A172 (cell line): ENCODE measurements around the gene PLCB1. TPM values are rescaled to one million over a fixed set of nuclear protein-coding genes. Genes with fewer than 3 reads are reported as not detected.
A peak's percentile ranks its signal among the peaks of the same experiment; 100 is the strongest.
"Not testable (repeated sequence)": the region's sequence is repeated elsewhere in the genome, so short reads cannot be mapped to it uniquely, and the experiment has no call there.

Experiments
- DNase-seq: peaks from one replicate; pipeline ENCODE4 v3.0.0-alpha.2; 2015; ENCODE audit warnings: low spot score
- total RNA-seq: library from RNA; depleted of rRNA; stranded (reverse); fragments of >200 nt; shearing (Covaris generic); gene quantifications from 2 replicates; pipeline ENCODE4 v1.2.3, GENCODE V29; 2014

Gene PLCB1
- total RNA-seq, 1 experiment from 2014 or later, result 0.43 TPM

DNA sequence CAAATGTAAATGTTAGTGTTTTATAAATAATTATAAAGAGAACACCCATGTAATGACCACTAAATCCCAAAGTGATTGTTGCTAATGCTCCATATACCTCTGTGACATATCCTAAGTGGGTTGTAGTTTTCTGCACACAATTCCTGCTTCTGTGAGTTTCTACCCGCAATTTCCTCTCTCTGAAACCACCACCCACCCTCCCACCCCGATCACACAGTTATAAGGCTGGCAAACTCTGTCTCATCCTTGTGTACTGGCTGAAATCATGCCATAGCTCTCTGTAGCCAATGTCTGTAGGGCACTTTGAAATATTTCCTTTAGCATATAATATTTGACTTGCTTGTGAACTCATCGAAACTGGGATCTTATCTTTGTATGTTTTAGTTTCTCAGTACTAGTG lies 236.6 kb downstream of the PLCB1 start:
- no peak for DNase-seq

DNA sequence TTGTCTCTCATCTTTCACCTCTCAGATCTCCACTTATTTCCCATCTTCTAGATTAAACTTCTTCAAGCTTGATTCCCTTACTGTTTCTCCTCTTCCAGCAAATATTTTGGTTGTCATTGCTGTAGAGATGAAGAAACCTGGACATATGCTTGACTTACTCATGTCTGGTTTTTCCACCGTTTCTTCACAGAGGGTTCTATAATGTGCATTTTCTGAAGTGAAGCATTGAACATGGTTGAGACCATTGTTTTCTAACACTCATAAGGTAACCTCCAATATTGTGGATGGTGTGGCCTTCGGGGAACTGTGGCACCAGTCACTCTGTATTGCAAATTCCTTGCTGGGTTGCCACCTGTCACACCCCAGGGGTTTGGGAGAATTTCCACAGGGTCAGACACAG lies 237.2 kb downstream of the PLCB1 start:
- DNase-seq, result no peak

DNA sequence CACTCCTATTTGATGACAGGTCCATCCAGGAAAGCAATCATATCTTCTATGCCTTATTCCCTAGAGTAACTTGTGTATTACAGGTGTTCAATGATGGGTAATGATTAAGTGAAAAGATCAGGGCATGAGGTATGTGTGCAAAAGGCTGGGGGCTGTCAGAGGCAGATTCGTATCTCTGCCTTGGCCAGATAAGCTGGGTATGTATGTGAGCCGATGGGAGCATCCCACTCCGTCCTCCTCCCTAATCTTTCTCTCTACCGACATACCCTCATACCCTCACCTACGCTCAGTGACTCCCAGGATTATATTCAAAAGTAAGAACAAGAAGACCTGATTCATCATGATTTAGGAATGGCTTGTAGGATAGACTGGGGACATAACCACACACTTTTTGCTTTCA lies 238.7 kb downstream of the PLCB1 start:
- DNase-seq, result no peak

DNA sequence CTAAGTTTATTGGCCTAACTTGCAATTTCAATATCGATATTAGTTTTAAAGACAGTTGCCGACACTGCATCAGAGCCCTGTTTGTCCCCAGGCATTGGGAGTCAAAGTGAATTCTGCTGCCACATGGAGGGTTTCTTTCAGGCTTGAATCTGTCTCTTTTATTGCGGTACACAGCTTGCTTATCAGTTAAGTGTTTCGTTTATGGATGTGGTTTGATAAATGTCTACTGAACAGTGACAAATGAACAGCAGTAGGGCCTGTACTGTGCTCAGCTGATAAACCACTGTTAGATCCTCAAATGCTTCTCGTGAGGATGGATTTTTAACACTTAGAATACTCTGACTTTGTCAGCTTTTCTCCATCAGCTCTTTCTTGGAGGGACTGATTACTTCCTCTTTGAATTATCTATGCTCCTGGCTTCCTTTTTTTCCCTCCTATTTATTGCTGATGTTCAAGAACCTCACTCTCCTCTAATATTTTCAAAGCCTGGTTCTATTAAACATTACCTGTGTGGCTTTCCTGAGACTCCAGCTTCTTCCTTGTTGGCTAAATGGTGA lies 240.8 kb downstream of the PLCB1 start:
- no peak for DNase-seq

DNA sequence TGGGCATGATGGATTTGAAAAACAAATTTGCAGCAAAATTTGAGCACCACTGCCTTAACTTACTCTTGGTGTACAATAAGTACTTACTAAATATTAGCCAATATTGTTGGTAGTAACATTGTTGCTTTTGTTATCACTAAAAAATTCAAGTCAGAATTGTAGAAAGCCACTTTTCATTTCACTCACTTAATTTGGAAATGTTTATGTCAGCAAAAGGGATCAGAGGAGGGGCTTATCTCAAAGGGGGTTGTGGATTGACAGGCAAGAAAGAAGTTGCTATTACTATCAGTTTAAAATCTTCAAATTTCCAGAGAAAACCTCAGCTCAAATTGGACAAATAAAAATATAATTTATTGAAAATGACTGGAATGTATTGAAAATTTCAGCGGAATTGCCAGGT lies 241.5 kb downstream of the PLCB1 start:
- DNase-seq, result no peak

DNA sequence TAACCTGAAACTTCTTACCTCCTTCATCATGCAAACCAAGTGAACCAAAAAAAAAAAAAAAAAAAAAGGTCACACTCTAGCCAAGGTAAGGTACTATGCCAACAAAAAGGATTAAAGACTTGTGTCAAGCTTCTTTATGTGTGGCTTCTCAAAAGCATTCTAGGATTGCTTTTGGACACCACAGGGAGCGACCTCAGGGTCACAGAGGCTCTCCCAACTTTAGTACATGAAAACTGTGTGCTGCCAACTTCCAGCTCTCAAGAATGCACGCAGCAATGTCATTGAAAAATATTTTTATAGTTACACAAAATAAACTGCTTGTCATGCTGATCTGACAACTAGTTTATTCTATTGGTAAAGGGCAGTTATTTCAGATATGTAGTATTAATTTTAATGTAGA lies 243.8 kb downstream of the PLCB1 start:
- DNase-seq, result no peak

DNA sequence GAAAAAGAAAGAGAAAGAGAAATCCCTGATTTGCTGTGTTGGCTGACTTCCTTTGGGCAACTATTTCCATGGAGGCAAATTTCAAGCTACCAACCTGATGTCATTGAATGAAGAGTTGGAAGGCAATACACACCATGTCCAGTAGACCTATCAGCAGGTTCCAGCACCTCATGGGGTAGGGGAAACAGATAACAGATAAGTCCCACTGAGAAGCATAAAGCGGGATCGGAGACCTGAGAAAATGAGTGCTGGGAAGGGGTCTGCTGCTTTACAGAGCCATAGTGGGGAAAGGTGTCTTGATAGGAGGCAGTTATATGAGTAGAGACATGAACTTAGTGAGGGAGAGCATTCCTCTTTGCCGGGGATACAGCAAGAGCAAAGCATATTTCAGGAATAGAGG lies 244.9 kb downstream of the PLCB1 start:
- no peak for DNase-seq

DNA sequence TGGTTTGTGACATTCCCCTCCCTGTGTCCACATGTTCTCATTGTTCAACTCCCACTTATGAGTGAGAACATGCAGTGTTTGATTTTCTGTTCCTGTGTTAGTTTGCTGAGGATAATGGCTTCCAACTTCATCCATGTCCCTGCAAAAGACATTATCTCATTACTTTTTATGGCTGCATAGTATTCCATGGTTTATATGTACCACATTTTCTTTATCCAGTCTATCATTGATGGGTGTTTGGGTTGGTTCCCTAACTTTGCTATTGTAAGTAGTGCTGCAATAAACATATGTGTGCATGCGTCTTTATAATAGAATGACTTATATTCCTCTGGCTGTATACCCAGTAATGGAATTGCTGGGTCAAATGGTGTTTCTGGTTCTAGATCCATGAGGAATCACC lies 247.1 kb downstream of the PLCB1 start:
- DNase-seq, result not testable (repeated sequence)

DNA sequence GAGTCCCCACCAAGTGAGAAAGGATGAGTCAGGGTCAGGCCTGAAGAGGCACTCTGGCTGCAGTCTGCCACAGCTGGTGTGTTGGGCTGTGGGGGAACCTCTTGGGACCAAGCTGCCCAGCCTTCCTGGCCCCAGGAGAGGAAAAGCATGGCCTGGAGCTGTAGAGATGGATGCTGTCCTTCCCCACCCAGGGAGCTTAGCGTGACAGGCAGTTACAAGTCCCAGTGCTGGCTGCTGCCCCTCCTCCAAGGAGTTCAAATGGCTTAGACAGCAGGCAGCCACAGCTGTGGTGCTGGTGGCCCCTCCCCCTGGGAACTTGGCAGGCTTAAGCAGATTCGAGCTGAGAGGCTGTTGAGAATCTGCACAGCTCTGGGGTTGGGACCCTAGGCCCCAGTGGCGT lies 253.2 kb downstream of the PLCB1 start:
- DNase-seq, result no peak

DNA sequence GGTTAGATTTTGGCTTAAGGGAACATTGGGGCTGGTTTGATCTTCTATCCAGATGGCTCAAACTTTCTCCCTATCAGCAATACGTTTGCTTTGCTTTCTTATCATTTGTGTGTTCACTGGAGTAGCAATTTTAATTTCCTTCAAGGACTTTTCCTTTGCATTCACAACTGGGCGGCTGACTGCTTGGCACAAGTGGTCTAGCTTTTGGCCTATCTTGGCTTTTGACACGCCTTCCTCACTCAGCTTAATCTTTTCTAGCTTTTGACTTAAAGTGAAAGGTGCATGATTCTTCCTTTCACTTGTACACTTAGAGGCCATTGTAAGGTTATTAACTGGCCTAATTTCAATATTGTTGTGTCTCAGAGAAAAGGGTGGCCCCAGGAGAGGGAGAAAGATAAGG lies 254.9 kb downstream of the PLCB1 start:
- no peak for DNase-seq

DNA sequence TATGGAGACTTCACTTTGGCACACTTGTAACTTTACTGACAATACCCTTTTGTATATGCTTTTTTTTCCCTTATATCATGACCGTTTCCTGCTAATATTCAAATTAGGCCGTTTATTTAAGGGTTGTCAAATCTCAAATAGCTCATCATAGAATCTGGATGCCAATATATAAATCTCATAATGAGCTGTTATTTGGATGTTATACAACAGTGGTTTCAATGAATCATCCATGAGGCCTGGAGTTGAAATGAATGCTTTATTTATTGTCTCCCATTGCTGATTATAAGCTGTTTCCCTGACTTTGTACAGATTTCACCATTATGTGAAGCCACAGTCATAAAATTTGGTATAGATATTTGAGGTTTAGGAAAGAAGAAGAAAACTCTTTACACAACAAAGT lies 256.1 kb downstream of the PLCB1 start:
- no peak for DNase-seq

DNA sequence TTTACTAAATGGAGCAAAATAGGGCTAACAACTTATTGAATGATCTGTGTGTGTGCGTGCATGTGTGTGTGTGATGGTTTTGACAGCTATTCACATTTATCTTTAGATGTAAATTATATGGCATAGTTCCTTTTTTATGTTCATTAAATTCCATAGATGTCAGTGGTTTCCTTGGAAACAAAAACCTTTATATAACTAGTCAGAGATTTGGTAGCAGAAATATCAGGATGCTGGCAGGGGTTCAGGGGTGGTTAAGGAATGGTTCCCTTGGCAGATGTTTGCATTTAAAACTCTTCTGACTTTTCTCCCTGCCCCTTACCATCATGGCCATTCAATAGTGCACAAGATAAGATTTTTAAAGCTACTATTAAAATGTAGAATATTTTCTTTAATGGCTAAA lies 256.6 kb downstream of the PLCB1 start:
- DNase-seq, result no peak

DNA sequence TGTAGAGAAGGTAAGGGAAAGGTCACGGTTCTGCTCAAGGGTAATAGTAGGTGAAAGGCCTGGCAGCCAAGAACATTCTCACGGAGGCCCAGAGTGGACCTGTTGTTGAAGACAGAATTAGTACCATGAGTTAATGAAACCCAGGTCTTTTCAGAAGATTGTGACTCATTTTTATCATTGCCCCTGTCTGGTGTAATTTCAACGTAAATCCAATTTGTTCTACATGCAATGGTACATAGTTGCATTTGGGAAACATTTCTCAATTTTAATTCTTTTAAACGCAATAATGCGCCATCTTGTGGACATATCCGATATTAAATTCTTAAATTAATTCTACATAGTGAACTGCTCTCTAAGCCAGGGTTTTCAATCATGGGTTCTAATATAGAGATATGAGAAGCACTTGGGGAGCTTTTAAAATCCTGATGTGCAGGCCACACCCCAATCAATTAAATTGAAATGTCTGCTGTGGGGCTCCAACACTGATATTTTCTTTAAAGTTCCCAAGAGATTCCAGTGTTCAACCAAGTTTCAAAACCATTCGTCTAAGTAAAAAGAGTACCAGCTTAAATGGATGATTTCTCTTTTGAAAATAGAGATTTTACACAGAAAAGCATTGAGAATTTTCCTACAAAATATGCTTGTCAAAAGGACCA lies 257.4 kb downstream of the PLCB1 start:
- DNase-seq, result peak; percentile 15

DNA sequence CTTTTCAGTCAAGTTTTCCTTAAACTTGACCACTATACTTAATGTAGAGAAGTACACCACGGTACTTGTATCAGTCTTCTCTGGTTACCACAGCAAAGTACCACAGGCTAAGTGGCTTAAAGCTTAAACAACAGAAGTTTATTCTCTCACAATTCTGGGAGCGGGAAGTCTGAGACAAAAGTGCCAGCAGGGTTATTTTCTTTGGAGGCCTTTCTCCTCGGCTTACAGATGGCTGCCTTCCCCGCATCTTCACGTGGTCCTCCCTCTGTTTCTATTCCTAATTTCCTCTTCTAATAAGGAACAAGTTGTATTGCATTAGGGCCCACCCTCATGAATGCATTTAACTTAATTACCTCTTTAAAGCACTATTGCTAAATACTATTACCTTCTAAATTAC lies 258.0 kb downstream of the PLCB1 start:
- no peak for DNase-seq

DNA sequence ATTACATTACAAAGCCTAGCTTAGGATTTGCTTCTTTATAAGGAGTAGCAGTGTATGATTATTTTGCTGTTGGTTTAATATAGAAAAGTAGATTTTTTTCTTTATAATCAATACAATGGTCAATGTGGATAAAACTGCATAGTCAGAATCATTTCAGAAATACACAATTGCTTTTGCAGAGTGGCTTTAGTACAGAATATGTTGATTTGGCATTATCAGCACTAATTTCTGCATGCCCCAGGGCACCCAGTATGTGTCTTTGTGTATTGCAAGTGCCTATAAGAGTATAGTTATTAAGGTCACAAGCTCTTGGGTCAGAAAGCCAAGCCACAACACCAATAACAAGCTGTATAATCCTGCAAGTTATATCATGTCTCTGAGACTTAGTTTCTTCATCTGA lies 258.4 kb downstream of the PLCB1 start:
- no peak for DNase-seq

DNA sequence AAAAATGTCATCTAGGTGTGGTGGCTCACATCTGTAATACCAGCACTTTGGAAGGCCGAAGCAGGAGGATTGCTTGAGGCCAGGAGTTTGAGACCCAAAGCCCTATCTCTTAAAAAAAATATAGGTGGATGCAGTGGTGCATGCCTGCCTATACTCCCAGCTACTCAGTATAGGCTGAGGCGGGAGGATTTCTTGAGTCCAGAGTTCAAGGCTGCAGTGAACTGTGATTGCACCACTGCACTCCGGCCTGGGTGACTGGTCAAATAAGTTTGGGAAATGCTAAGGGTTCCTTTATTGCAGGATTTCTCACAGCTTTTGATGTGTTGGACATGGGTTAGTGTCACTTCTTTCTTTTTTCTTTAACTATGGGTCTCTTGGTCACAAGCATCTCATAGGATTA lies 261.3 kb downstream of the PLCB1 start:
- DNase-seq, result no peak

DNA sequence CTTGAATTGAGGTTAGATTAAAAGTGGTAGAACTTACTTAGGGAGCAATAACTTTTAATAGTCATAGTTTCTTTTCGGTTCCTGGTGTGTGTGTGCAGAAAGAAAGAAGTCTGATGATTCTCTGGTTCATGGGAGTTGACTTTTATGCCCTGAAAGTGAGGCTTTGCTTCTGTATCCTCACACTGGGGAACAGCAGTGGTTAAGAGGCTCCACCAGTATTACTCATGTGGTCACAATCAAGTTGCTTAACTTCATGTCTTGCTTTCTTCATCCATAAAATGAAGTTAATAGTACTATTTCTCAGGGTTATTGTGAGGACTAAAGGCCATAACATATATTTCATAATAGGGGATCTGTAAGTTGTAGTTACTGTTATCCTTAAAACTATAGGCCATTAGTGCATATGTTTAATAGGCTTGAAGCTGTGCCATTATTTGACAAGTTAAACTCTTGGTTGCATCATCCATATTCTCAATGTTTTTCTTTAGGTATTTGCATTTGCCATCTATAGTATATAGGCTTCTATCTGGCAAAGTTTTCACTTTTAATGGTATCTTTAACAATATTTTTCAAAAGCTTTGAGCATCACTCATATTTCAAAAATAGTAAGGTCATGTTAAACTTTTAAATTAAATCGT lies 262.4 kb downstream of the PLCB1 start:
- no peak for DNase-seq

DNA sequence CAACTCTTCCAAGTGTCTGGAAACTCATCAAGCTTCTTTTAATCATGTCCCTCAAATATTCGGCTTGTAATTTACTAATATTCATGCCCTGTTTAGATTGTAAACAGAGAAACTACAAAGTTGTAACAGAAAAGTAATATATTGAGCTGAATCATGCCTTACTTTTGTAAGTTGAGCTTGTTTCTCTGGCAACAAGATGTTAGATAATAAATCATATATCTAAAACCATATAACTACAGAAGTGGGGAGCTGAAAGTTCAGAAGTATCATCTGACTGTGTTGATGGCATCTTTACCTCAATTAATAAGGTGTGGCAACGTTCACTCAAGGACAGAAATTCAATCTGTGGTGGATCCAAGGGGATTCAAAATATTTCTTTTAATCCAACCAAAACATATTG lies 263.9 kb downstream of the PLCB1 start:
- DNase-seq, result no peak

DNA sequence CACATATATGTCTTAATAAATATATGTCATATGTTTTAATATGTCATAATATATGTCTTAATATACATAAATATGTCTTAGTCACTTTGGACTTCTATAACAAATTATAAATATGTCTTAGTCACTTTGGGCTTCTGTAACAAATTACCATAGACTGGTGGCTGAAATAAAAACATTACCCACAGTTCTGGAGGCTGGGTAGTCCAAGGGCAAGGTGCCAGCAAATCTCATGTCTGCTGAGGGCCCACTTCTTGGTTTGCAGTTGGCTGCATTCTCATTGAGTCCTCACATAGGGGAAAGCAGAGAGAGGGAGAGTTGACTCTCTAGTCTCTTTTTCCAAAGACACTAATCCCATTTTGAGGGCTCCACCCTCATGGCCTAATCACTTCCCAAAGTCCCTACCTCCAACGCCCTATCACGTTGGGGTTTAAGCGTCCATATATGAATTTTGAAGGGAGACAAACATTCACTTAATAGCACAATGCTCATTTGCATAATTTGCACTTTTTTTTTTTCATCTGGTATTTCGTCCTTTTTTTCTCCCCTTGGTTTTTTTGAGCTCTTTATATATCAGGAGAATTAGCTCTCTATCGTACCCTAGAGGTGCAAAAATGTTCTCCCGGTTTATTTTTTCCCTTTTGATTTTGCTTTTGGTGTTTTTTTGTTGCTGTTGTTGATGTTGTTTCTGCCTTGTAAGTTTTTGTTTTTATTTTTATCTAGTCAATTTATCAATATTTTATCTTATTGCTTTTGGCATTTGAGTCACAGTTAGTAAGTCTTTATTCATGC lies 266.4 kb downstream of the PLCB1 start:
- DNase-seq, result no peak

DNA sequence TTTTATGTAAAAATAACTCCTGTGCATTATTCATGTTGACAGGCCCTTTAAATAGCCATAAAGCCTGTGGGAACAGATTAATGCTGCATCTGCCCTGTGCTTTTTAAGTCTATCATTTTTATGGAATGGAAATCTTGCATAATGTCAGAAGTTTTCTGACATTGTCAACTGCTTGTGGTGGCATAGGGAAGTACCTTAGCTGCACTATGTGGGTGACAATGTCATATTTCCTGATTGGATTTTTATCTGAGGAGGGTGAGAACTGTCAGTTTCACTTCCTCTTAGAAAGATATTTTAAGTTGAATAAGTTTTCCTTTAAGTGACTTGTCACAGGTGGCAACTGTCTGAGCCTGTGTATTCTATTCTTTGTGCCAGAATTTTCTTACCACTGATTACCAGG lies 267.9 kb downstream of the PLCB1 start:
- DNase-seq, result no peak

DNA sequence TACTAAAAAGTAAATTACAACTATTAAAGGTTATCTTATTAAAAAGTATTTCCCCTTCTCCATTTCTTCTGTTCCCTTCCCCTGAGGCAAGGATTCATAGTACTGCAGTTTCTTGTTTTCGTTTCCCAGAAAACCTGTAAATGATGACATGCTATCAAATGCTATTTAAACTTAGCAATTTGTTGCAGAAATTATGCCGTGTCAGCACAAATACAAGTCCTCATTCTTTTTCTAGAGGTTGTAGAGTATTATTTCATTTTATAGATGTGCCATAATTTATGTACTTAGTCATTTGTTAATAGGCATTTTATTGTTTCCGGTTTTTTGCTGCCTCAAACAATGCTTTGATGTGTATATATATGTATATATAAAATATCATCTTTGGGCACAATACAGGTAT lies 268.4 kb downstream of the PLCB1 start:
- DNase-seq, result no peak

DNA sequence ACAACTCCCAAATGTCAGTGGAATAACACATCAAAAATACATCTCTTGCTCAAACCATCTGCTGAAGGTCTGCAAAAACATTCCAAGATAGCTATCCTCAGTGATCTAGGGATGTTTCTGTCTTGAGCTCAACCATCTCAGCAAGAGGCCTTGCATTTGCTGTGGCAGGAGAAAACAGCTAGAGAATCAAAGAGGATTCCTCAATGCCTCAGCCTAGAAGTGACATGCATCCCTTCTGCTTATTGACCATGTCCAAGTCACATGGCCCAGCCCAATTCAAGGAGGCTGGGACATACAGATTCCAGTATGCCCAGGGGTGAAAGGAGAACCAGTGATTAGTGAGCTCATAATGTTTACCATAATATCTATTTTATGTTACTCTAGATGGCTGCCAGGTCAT lies 269.5 kb downstream of the PLCB1 start:
- DNase-seq, result no peak

DNA sequence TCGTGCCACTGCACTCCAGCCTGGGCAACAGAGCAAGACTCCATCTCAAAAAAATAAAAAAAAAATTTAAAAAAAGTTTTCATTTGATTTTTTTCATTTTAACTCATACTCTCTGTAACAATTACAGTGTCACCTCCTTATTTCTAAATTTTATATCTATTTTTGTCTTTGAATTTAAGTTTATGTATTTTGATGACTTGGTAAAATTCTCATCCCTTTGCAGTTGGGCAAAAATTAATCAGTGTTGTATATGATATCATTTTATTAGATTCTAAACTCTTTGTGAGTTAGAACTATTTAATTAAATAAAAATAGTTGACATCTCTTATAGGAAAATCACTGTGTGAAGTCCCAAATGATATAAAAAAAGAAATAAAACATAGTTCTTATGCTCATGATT lies 270.7 kb downstream of the PLCB1 start:
- DNase-seq, result no peak
